NCI-H774 (cell line): ENCODE data around the gene STAT5B.
A peak's percentile ranks its signal among the peaks of the same experiment; 100 is the strongest.

Source experiments
- DNase-seq: peaks from one replicate; lab custom pipeline; 2025; lab: John Stamatoyannopoulos, UW

STAT5B gene

GRCh38 chr17:42284566-42284965 lies 8.4 kb upstream of the STAT5B start:
- no peak for DNase-seq

GRCh38 chr17:42284024-42284369 lies 7.8 kb upstream of the STAT5B start:
- DNase-seq: no peak

GRCh38 chr17:42283241-42284023 lies 7.2 kb upstream of the STAT5B start:
- DNase-seq: no peak

- DNase-seq: no peak
These were observed 6.4 kb upstream of the STAT5B start for GRCh38 chr17:42282478-42283080.

- peak; percentile 93 for DNase-seq
These were observed 5.4 kb upstream of the STAT5B start for GRCh38 chr17:42281571-42282096.

GRCh38 chr17:42279776-42280630 lies 3.8 kb upstream of the STAT5B start:
- no peak for DNase-seq

- DNase-seq: peak; percentile 27
These were observed 1.1 kb upstream of the STAT5B start for GRCh38 chr17:42277342-42277712.

- peak; percentile 38 for DNase-seq
These were observed 584 bp upstream of the STAT5B start for GRCh38 chr17:42276609-42277341.

- DNase-seq: no peak
These were observed 448 bp downstream of the STAT5B start for GRCh38 chr17:42275527-42276358.

- no peak for DNase-seq
These were observed 1.2 kb downstream of the STAT5B start for GRCh38 chr17:42274812-42275526.

- DNase-seq: no peak
These were observed 2.0 kb downstream of the STAT5B start for GRCh38 chr17:42274253-42274542.

- DNase-seq: no peak
These were observed 2.5 kb downstream of the STAT5B start for GRCh38 chr17:42273474-42274252.

- no peak for DNase-seq
These were observed 3.9 kb downstream of the STAT5B start for GRCh38 chr17:42272162-42272907.

GRCh38 chr17:42271779-42272035 lies 4.5 kb downstream of the STAT5B start:
- no peak for DNase-seq

GRCh38 chr17:42271006-42271778 lies 5.0 kb downstream of the STAT5B start:
- DNase-seq: no peak

- no peak for DNase-seq
These were observed 5.6 kb downstream of the STAT5B start for GRCh38 chr17:42270596-42270995.

GRCh38 chr17:42270170-42270535 lies 6.0 kb downstream of the STAT5B start:
- DNase-seq: no peak

GRCh38 chr17:42268236-42268635 lies 8.0 kb downstream of the STAT5B start:
- no peak for DNase-seq
